ENCODE measurements around the gene C2CD2.

C2CD2 gene

DNA sequence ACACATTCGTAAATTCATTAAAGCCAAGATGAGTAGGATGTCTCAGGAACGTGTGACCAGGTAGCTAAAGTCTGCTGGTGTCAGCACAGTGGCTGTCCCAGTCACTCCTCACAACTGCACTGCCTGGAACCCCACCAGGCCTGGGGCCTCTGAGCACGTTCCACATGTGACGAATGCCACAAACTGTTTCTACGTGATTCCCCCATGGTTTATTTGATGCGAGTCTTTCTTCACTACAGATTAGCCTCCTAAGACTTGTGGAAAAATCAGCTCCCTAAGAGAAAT lies 107.8 kb downstream of the C2CD2 start:
- no peak for DNase-seq (ENCODE audit: low read depth)

DNA sequence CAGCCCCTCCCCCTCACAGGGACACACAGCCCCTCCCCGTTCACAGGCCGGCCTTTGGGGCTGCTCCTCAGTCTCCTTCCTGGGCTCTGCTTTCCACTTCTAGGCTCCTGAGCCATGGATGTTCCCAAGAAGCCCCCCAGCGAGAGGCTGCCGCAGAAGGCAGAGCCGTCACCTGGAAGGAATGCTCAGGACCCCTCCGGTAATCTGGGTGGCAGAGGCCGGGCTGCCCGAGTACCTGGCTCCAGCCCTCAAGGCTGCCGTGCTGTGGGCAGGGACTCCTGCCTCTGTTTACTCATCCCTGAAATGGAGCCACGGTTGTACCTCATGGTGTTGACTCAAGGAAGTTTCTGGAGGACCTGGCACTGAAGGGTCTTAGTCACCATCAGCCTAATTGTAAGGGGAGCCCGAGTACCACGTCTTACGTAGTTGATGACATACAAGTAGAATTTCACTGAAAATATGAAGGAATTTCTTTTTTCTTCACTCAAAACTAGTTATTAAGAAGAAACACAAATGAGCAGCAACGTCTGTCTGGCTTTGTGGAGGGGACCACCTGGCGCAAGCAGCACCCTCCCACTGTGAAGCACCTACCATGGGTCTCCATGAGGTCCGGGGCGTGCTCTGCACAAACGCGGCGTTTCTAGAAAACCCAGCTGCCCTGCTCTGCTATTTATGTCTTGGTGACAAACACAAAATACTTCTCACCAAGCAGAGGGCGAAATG lies 108.3 kb downstream of the C2CD2 start:
- DNase-seq (ENCODE audit: low read depth): no peak

DNA sequence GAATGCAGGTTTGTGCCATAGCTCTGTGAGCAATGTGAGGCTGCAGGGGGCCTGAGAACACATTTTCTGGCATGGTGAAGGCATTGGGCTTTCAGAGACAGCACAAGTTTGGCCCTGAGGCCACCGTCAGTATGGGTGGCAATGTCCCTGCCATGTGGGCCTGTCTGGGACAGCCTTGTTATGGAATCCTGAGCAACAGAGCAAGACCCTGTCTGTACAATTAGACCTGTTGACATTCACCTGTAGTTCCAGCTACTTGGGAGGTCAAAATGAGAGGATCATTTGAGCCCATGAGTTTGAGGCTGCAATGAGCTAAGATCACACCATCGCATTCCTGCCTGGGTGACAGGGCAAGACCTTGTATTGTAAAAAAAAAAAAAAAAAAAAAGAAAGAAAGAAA lies 110.2 kb downstream of the C2CD2 start:
- no peak for DNase-seq (ENCODE audit: low read depth)

DNA sequence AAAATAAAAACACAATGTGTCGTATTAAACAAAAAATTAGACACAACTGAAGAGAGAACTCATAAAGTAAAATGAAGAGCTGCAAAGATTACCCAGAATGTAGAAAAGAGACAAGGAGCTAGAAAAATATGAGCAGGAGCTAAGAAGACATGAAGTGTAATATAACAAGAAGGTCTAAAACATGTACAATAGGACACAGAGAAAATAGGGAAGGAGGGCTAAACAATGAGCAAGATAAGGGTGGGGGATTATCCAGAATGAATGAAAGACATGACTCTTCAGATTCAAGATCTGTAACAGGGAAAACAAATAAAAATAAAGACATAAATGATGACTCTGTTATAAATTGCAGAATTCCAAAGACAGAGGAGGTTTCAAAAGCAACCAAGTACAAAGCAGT lies 112.9 kb downstream of the C2CD2 start:
- DNase-seq (ENCODE audit: low read depth): no peak

DNA sequence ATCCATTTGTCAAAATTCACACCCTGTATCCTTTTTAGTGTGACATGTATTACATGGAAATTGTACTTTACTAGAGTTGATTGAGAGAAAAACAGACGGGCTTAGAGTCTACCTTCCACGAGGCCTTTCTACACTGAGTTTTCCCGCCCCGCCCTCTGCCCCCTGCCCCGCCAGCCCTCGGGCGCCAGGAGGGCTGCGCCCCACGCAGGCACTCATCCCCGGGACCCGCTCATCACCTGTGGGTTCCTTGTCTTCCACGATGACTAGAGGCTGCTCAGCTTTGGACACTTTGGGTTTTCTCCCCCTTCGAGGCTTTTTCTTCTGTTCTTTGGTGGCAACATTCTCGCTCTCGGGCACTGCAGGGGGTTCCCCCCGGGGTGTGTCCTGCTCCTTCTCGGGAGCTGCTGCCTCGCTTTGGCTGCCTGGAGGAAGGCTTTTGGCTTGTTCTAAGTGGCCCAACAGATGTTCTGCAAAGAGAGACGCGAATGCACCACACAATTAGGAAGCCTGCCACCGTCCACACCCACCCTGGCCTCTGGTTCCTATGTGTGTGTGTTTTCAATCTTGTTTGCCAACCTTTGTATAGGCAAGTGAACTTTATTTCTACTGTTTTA lies 114.3 kb downstream of the C2CD2 start:
- DNase-seq (ENCODE audit: low read depth): no peak

DNA sequence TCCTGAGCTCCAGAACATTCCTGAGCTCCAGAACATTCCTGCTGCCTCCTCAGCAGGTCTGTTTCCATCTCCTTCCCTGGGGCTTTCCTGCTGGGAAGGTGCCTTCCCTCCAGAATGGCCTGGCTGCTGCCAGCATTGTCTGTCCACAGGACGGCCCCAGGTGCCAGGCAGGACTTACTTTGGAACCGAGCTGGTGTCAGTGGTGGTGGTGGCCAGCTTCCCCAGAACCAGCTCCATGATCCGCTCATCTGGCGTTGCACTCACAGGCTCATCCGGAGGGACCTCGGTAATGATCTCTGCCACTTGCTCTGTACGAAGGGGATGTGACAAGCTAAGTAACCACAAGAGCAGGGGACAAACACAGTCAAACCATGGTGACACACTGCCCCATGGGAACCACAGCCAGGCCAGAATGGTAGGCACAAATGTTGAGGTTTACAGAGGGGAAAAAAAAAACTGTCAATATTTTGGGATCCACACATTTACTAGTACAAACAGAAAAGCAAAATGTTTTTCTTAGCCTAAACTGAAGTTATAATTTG lies 116.0 kb downstream of the C2CD2 start:
- DNase-seq (ENCODE audit: low read depth): no peak

DNA sequence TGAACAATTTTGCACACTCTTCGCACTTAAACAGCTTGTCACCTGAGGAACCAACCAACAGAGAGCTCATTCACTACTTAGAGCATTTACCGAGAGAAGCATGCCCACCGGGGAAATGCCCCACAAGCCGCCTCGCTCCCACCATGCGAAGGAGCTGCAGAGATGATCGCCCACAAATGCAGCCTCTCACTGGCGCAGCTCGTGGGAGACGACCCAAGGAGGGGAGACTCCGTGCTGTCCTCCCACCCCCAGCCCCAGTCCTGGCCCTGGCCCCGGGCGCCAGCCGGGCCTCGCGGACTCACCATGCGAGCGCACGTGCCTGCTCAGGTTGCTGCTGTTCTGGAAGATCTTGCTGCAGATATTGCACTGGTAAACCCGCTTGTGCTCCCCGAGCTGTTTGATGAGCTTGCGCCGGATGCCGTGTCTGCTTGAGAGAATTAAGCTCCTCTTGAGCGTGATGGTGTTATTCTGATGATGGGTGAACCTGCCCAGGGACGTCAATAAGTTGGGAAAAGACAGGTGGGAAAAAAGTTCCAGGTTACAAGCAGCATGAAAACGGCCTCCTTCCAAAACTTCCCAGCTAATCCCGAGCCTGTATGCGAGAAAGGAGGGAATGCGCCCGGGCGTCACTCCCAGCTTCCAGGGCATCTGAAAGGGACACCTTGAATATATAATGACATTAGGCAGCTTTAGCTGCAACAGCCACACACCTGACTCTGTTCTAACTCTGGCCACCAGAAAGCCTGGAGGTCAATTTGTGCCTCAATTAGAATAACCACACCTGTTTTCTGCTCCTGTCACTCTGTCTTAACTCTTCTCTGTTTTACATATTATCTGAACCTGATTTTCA lies 117.4 kb downstream of the C2CD2 start:
- no peak for DNase-seq (ENCODE audit: low read depth)

DNA sequence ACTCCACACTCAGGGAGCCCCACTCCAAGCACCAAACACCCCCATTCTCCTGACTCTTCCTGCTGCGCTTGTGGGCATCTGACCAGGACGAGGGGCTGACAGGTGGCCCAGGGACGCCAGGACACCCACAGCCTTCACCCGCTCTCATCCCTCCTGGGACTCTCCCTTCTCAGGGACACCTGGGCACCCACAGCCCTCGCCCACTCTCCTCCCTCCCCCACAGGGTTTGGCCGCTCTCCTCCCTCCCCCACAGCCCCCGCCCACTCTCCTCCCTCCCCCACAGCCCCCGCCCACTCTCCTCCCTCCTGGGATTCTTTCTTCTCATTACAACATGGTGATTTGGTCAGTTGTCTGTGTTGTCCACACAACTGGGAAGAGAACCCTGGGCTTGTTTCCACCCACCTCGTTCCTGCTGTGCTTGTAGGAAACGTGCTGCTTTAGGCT lies 118.1 kb downstream of the C2CD2 start:
- no peak for DNase-seq (ENCODE audit: low read depth)
